HFF-Myc (cell line): ENCODE results near the gene CD84.

Experiments
- DNase-seq: peaks from one replicate; pipeline ENCODE4 v3.0.0-alpha.2; 2011; ENCODE audit warnings: low read depth; ENCODE audit errors: extremely low read depth
- H3K4me3 ChIP-seq: replicated peaks from 2 replicates; pipeline ENCODE4 v1.5.1; 2011; ENCODE audit warnings: low read depth, mild to moderate bottlenecking, control low read depth, low read length
- CTCF ChIP-seq: IDR thresholded peaks from 2 replicates; pipeline ENCODE4 v1.5.1; 2012; ENCODE audit warnings: mild to moderate bottlenecking, low read depth, low read length, control low read depth; ENCODE audit errors: missing control alignments

Gene CD84

GRCh38 chr1:160581961-160582360 is 2.7 kb upstream of the CD84 start:
- no peak overlapping the region for H3K4me3 ChIP-seq
- DNase-seq: no peak
- no peak for TF ChIP-seq CTCF

- no peak for DNase-seq
- no peak overlapping the region for H3K4me3 ChIP-seq
- TF ChIP-seq CTCF: no peak
Measured at GRCh38 chr1:160580221-160580812, 1.0 kb upstream of the CD84 start.

- DNase-seq: no peak
- H3K4me3 ChIP-seq: no peak overlapping the region
- no peak for TF ChIP-seq CTCF
Measured at GRCh38 chr1:160578525-160579191, 638 bp downstream of the CD84 start.

- no peak for DNase-seq
- H3K4me3 ChIP-seq: no peak overlapping the region
- no peak for TF ChIP-seq CTCF
Measured at GRCh38 chr1:160578175-160578524, 1.1 kb downstream of the CD84 start.

- no peak overlapping the region for H3K4me3 ChIP-seq
- no peak for DNase-seq
- TF ChIP-seq CTCF: no peak
Measured at GRCh38 chr1:160577671-160578070, 1.6 kb downstream of the CD84 start.

GRCh38 chr1:160576884-160577283 is 2.4 kb downstream of the CD84 start:
- TF ChIP-seq CTCF: no peak
- H3K4me3 ChIP-seq: no peak overlapping the region
- no peak for DNase-seq

GRCh38 chr1:160576390-160576789 is 2.9 kb downstream of the CD84 start:
- no peak for DNase-seq
- no peak overlapping the region for H3K4me3 ChIP-seq
- no peak for TF ChIP-seq CTCF
